Subcutaneous abdominal adipose tissue (tissue), 5 donors: Measurements from ENCODE around the gene COA3.

ENCODE experiments used
- H3K27ac ChIP-seq: one replicate; pipeline ENCODE4 v1.7.0; 2013; ENCODE audit warnings: low read depth, mild to moderate bottlenecking, inconsistent platforms, low read length, moderate library complexity
- H3K27me3 ChIP-seq, 5 donors: one replicate each; pipeline ENCODE4 v1.7.0; 2013; ENCODE audit warnings: low read length in 5 of 5, inconsistent platforms in 1 of 5; ENCODE audit not compliant: control insufficient read depth in 5 of 5, insufficient read depth in 4 of 5
- H3K36me3 ChIP-seq, 5 donors: one replicate each; pipeline ENCODE4 v1.7.0; 2013; ENCODE audit warnings: low read length in 5 of 5; ENCODE audit not compliant: control insufficient read depth in 5 of 5, insufficient read depth in 5 of 5
- H3K4me1 ChIP-seq, 5 donors: one replicate each; pipeline ENCODE4 v1.7.0; 2013; ENCODE audit warnings: low read length in 5 of 5, mild to moderate bottlenecking in 3 of 5, moderate library complexity in 1 of 5; ENCODE audit not compliant: control insufficient read depth in 5 of 5, insufficient read depth in 5 of 5
- H3K4me3 ChIP-seq, 5 donors: one replicate each; pipeline ENCODE4 v1.7.0; 2013; ENCODE audit warnings: low read length in 5 of 5, low read depth in 1 of 5
- H3K9ac ChIP-seq, 5 donors: one replicate each; pipeline ENCODE4 v1.7.0; 2013; ENCODE audit warnings: low read length in 5 of 5, mild to moderate bottlenecking in 4 of 5, moderate library complexity in 3 of 5
- H3K9me3 ChIP-seq, 5 donors: one replicate each; pipeline ENCODE4 v1.7.0; 2013; ENCODE audit warnings: low read length in 5 of 5; ENCODE audit not compliant: control insufficient read depth in 5 of 5
- donor health status: healthy.
- donor health status: healthy.
- donor health status: healthy.
- donor health status: healthy.
- donor health status: healthy.

Gene COA3

GRCh38 chr17:42796066-42796758 is 2.3 kb downstream of the COA3 start:
- Histone ChIP-seq H3K36me3 (peaks cover 0 to 12% (median 3%) of the 10 kb centered on the region in 5 donors), H3K9ac (no peak overlapping the region), H3K27ac (no peak overlapping the region)

GRCh38 chr17:42795465-42795864 is 3.0 kb downstream of the COA3 start:
- Histone ChIP-seq H3K36me3 (peaks cover 0 to 12% (median 3%) of the 10 kb centered on the region in 5 donors), H3K4me1 (peaks cover 8 to 23% (median 21%) of the 10 kb centered on the region in 5 donors), H3K4me3 (no peak overlapping the region), H3K9me3 (no peaks in the 10 kb centered on the region), H3K27me3 (peaks cover 0 to 3% (median 0%) of the 10 kb centered on the region in 5 donors), H3K27ac (no peak overlapping the region), H3K9ac (no peak overlapping the region)

More at GRCh38 chr17:42796066-42796758, 2.3 kb downstream of the COA3 start:
- Histone ChIP-seq H3K9me3 (no peaks in the 10 kb centered on the region), H3K4me1 (peaks cover 8 to 23% (median 21%) of the 10 kb centered on the region in 5 donors), H3K4me3 (no peak overlapping the region), H3K27me3 (no peaks in the 10 kb centered on the region)

GRCh38 chr17:42795061-42795460 is 3.4 kb downstream of the COA3 start:
- Histone ChIP-seq H3K9me3 (no peaks in the 10 kb centered on the region), H3K27me3 (peaks cover 0 to 3% (median 0%) of the 10 kb centered on the region in 5 donors), H3K27ac (no peak overlapping the region), H3K4me1 (peaks cover 8 to 23% (median 21%) of the 10 kb centered on the region in 5 donors), H3K9ac (no peak overlapping the region), H3K4me3 (no peak overlapping the region), H3K36me3 (peaks cover 0 to 12% (median 3%) of the 10 kb centered on the region in 5 donors)

- Histone ChIP-seq H3K9ac (no peak overlapping the region), H3K4me1 (peaks cover under 1 to 9% (median 9%) of the 10 kb centered on the region in 5 donors), H3K4me3 (no peak overlapping the region), H3K27me3 (peaks cover 0 to 16% (median 12%) of the 10 kb centered on the region in 5 donors), H3K27ac (no peak overlapping the region), H3K9me3 (no peaks in the 10 kb centered on the region), H3K36me3 (peaks cover 0 to 12% (median 3%) of the 10 kb centered on the region in 5 donors)
Measured at GRCh38 chr17:42792545-42792944, 6.0 kb downstream of the COA3 start.

GRCh38 chr17:42791948-42792347 is 6.6 kb downstream of the COA3 start:
- Histone ChIP-seq H3K9me3 (no peaks in the 10 kb centered on the region), H3K9ac (no peak overlapping the region), H3K4me1 (peaks cover 0 to 3% (median 3%) of the 10 kb centered on the region in 5 donors), H3K27ac (no peak overlapping the region), H3K36me3 (peaks cover 0 to 12% (median 3%) of the 10 kb centered on the region in 5 donors), H3K4me3 (no peak overlapping the region), H3K27me3 (peaks cover 0 to 20% (median 18%) of the 10 kb centered on the region in 5 donors)

GRCh38 chr17:42787266-42787665 is 11.2 kb downstream of the COA3 start:
- peaks cover 29 to 67% (median 60%) of the 10 kb centered on the region in 5 donors for H3K27me3 ChIP-seq
- peaks cover 0 to 22% (median 15%) of the 10 kb centered on the region in 5 donors for H3K4me1 ChIP-seq
- no peaks in the 10 kb centered on the region for H3K36me3 ChIP-seq
- no peak overlapping the region for H3K4me3 ChIP-seq
- H3K9ac ChIP-seq: no peak overlapping the region
- no peak overlapping the region for H3K27ac ChIP-seq
- H3K9me3 ChIP-seq: no peaks in the 10 kb centered on the region

- H3K4me3 ChIP-seq: peak overlapping the region in 1 of 5 donors; percentile 26
- no peak overlapping the region for H3K9ac ChIP-seq
Measured at GRCh38 chr17:42784811-42785592, 13.5 kb downstream of the COA3 start.

GRCh38 chr17:42784409-42784808 is 14.1 kb downstream of the COA3 start:
- H3K27me3 ChIP-seq: peaks cover 40 to 82% (median 75%) of the 10 kb centered on the region in 5 donors
- peaks cover 1 to 33% (median 31%) of the 10 kb centered on the region in 5 donors for H3K4me1 ChIP-seq
- H3K27ac ChIP-seq: no peak overlapping the region
- H3K36me3 ChIP-seq: peaks cover 0 to 4% (median 3%) of the 10 kb centered on the region in 5 donors
- H3K9me3 ChIP-seq: no peaks in the 10 kb centered on the region
- H3K9ac ChIP-seq: no peak overlapping the region
- H3K4me3 ChIP-seq: no peak overlapping the region

More at GRCh38 chr17:42784811-42785592, 13.5 kb downstream of the COA3 start:
- Histone ChIP-seq H3K36me3 (no peaks in the 10 kb centered on the region), H3K4me1 (peaks cover 1 to 32% (median 26%) of the 10 kb centered on the region in 5 donors), H3K9me3 (no peaks in the 10 kb centered on the region), H3K27ac (no peak overlapping the region), H3K27me3 (peaks cover 40 to 82% (median 74%) of the 10 kb centered on the region in 5 donors)

- H3K27ac ChIP-seq: no peak overlapping the region
- peaks cover 40 to 83% (median 72%) of the 10 kb centered on the region in 5 donors for H3K27me3 ChIP-seq
- H3K9ac ChIP-seq: no peak overlapping the region
- H3K4me1 ChIP-seq: peaks cover 1 to 33% (median 31%) of the 10 kb centered on the region in 5 donors
- H3K9me3 ChIP-seq: no peaks in the 10 kb centered on the region
- peaks cover 0 to 11% (median 10%) of the 10 kb centered on the region in 5 donors for H3K36me3 ChIP-seq
- H3K4me3 ChIP-seq: no peak overlapping the region
Measured at GRCh38 chr17:42783791-42784138, 14.7 kb downstream of the COA3 start.
